Measurements from ENCODE around the gene NET1.
"Not testable (repeated sequence)": the region's sequence is repeated elsewhere in the genome, so short reads cannot be mapped to it uniquely, and the experiment has no call there.

NET1 gene

GRCh38 chr10:5396556-5397300 lies 15.6 kb upstream of the NET1 start:
- no peak for DNase-seq (ENCODE audit: low read depth)

GRCh38 chr10:5399332-5399731 lies 13.0 kb upstream of the NET1 start:
- DNase-seq (ENCODE audit: low read depth): no peak

GRCh38 chr10:5400468-5401240 lies 11.7 kb upstream of the NET1 start:
- no peak for DNase-seq (ENCODE audit: low read depth)

- DNase-seq (ENCODE audit: low read depth): no peak
Measured at GRCh38 chr10:5402798-5403197, 9.6 kb upstream of the NET1 start.

GRCh38 chr10:5404208-5405041 lies 7.9 kb upstream of the NET1 start, which contains the start of gene TUBAL3:
TSS of gene TUBAL3 (minus strand) at chr10:5404828. CDS start at chr10:5404792, 36 bp downstream.
- DNase-seq (ENCODE audit: low read depth): no peak

GRCh38 chr10:5406918-5407317 lies 5.4 kb upstream of the NET1 start:
- no peak for DNase-seq (ENCODE audit: low read depth)

- not testable (repeated sequence) for DNase-seq (ENCODE audit: low read depth)
Measured at GRCh38 chr10:5410787-5411186, 1.6 kb upstream of the NET1 start.

GRCh38 chr10:5411941-5412276 lies 448 bp upstream of the NET1 start:
- no peak for DNase-seq (ENCODE audit: low read depth)

GRCh38 chr10:5413012-5413938 lies 918 bp downstream of the NET1 start:
- DNase-seq (ENCODE audit: low read depth): no peak

GRCh38 chr10:5416981-5417380 lies 4.6 kb downstream of the NET1 start:
- DNase-seq (ENCODE audit: low read depth): no peak

GRCh38 chr10:5418584-5418983 lies 6.2 kb downstream of the NET1 start:
- DNase-seq (ENCODE audit: low read depth): no peak

- no peak for DNase-seq (ENCODE audit: low read depth)
Measured at GRCh38 chr10:5419466-5420094, 7.2 kb downstream of the NET1 start.

GRCh38 chr10:5423771-5424170 lies 11.4 kb downstream of the NET1 start:
- DNase-seq (ENCODE audit: low read depth): no peak

- DNase-seq (ENCODE audit: low read depth): no peak
Measured at GRCh38 chr10:5424751-5425150, 12.4 kb downstream of the NET1 start.

GRCh38 chr10:5428133-5428532 lies 15.8 kb downstream of the NET1 start:
- no peak for DNase-seq (ENCODE audit: low read depth)

- no peak for DNase-seq (ENCODE audit: low read depth)
Measured at GRCh38 chr10:5433182-5433581, 20.8 kb downstream of the NET1 start.

- no peak for DNase-seq (ENCODE audit: low read depth)
Measured at GRCh38 chr10:5434017-5434753, 21.8 kb downstream of the NET1 start.

- no peak for DNase-seq (ENCODE audit: low read depth)
Measured at GRCh38 chr10:5435328-5435727, 23.0 kb downstream of the NET1 start.

GRCh38 chr10:5440206-5440605 lies 27.8 kb downstream of the NET1 start:
- no peak for DNase-seq (ENCODE audit: low read depth)

GRCh38 chr10:5441106-5441505 lies 28.7 kb downstream of the NET1 start:
- no peak for DNase-seq (ENCODE audit: low read depth)

All from stimulated activated CD8-positive, alpha-beta memory T cell treated with anti-CD3 and anti-CD28 coated beads, Interleukin-15, amount 100 ng/mL, for 1 hour (primary cell).